Stimulated activated CD8-positive, alpha-beta memory T cell treated with anti-CD3 and anti-CD28 coated beads, Interleukin-2, amount 100 ng/mL, for 48 hours (primary cell): ENCODE data around the gene FAXC.

ENCODE experiments used
- DNase-seq, 2 donors: peaks; one replicate each; pipeline ENCODE4 v3.0.0-alpha.2; 2020; ENCODE audit warnings: low read depth in 2 of 2

The FAXC gene

GRCh38 chr6:99349171-99350141, at the start of gene FAXC:
Gene FAXC (minus strand): TSS chr6:99349674. CDS start chr6:99349372, 302 bp downstream.
- DNase-seq = no peak

GRCh38 chr6:99397287-99397686, 47.8 kb upstream of the FAXC start:
- no peak for DNase-seq

GRCh38 chr6:99393698-99394531, 44.4 kb upstream of the FAXC start, which contains the start of gene COQ3:
Gene COQ3 (minus strand): TSS chr6:99394195. CDS start chr6:99394179, 16 bp downstream.
- peak; percentile 52 to 53 for DNase-seq

- DNase-seq = no peak
These were observed 43.9 kb upstream of the FAXC start for GRCh38 chr6:99393366-99393697.

- DNase-seq = no peak
These were observed 41.4 kb upstream of the FAXC start for GRCh38 chr6:99390896-99391295.

- no peak for DNase-seq
These were observed 35.0 kb upstream of the FAXC start for GRCh38 chr6:99384507-99384906.

- no peak for DNase-seq
These were observed 29.2 kb upstream of the FAXC start for GRCh38 chr6:99378636-99379035.

- no peak for DNase-seq
These were observed 20.1 kb upstream of the FAXC start for GRCh38 chr6:99369533-99369932.

- DNase-seq = no peak
These were observed 17.4 kb upstream of the FAXC start for GRCh38 chr6:99366852-99367251.

GRCh38 chr6:99364026-99364425, 14.6 kb upstream of the FAXC start:
- DNase-seq = no peak

GRCh38 chr6:99362678-99363268, 13.3 kb upstream of the FAXC start:
- DNase-seq = no peak

GRCh38 chr6:99359800-99360199, 10.3 kb upstream of the FAXC start:
- DNase-seq = no peak

GRCh38 chr6:99356641-99357040, 7.2 kb upstream of the FAXC start:
- no peak for DNase-seq

- DNase-seq = no peak
These were observed 5.5 kb upstream of the FAXC start for GRCh38 chr6:99354983-99355382.

- no peak for DNase-seq
These were observed 3.7 kb upstream of the FAXC start for GRCh38 chr6:99353126-99353525.

- DNase-seq = no peak
These were observed 1.1 kb upstream of the FAXC start for GRCh38 chr6:99350573-99350972.

GRCh38 chr6:99348288-99349170, 945 bp downstream of the FAXC start:
- no peak for DNase-seq

- DNase-seq = no peak
These were observed 1.7 kb downstream of the FAXC start for GRCh38 chr6:99347804-99348203.

- no peak for DNase-seq
These were observed 2.9 kb downstream of the FAXC start for GRCh38 chr6:99346595-99346994.

GRCh38 chr6:99345164-99345563, 4.3 kb downstream of the FAXC start:
- DNase-seq = no peak

GRCh38 chr6:99344289-99344688, 5.2 kb downstream of the FAXC start:
- no peak for DNase-seq
